IMR-90 (cell line): Measurements from ENCODE around the gene ITGB5. TPM values are rescaled to one million over a fixed set of nuclear protein-coding genes. Genes with fewer than 3 reads are reported as not detected.

Experiments used
- ATAC-seq: fragments of 200-7000 bp; cut with Tn5 transposase; 2 replicates; pipeline ENCODE4 v1.9.1; 2020; ENCODE audit warnings: low read depth, mild to moderate bottlenecking, moderate library complexity
- BruUV-seq: library from RNA; stranded (reverse); fragments of 400-500 nt; replicated peaks from 2 replicates; lab custom pipeline; 2021; lab: Mats Ljungman, UMichigan
- CTCF ChIA-PET: fragments of 300-600 bp; formaldehyde crosslinking; extraction: SDS; loops from one replicate; lab custom pipeline; 2021; ENCODE audit warnings: antibody characterized with exemption; lab: Yijun Ruan, JAX
- POLR2A ChIA-PET: fragments of 300-600 bp; sonication (Branson Sonifier 250); formaldehyde crosslinking; loops from one replicate; lab custom pipeline; 2022; ENCODE audit warnings: antibody characterized with exemption; ENCODE audit not compliant: unreplicated experiment; lab: Charles Lee
- DNase-seq: peaks from one replicate; pipeline ENCODE4 v3.0.0; 2013
- H2AFZ ChIP-seq: replicated peaks from 2 replicates; pipeline ENCODE3; 2013; ENCODE audit warnings: low read length, mild to moderate bottlenecking; ENCODE audit not compliant: poor library complexity
- H2AK5ac ChIP-seq: 2 replicates; pipeline ENCODE4 v1.6.1; 2013; ENCODE audit warnings: low read depth, low read length, inconsistent platforms
- H2AK9ac ChIP-seq: replicated peaks from 2 replicates; pipeline ENCODE3; 2013; ENCODE audit warnings: mild to moderate bottlenecking, low read depth, low read length, moderate library complexity; ENCODE audit not compliant: poor library complexity
- H2BK120ac ChIP-seq: 2 replicates; pipeline ENCODE4 v1.6.1; 2013; ENCODE audit warnings: low read depth, low read length, inconsistent platforms
- H2BK15ac ChIP-seq: 3 replicates; pipeline ENCODE4 v1.6.1; 2013; ENCODE audit warnings: low read depth, low read length, inconsistent platforms
- H2BK20ac ChIP-seq: 2 replicates; pipeline ENCODE4 v1.6.1; 2013; ENCODE audit warnings: low read depth, mild to moderate bottlenecking, inconsistent platforms, low read length, moderate library complexity
- H2BK5ac ChIP-seq: 2 replicates; pipeline ENCODE4 v1.6.1; 2013; ENCODE audit warnings: mild to moderate bottlenecking, low read depth, low read length, inconsistent platforms; ENCODE audit not compliant: poor library complexity, severe bottlenecking
- H3K14ac ChIP-seq: replicated peaks from 2 replicates; pipeline ENCODE4 v1.6.1; 2013; ENCODE audit warnings: low read depth, low read length, inconsistent platforms
- H3K18ac ChIP-seq: 2 replicates; pipeline ENCODE4 v1.6.1; 2013; ENCODE audit warnings: low read depth, low read length, control low read depth
- H3K23ac ChIP-seq: 2 replicates; pipeline ENCODE4 v1.6.1; 2013; ENCODE audit warnings: low read depth, low read length, inconsistent platforms
- H3K27ac ChIP-seq: 2 replicates; pipeline ENCODE4 v1.5.1; 2013; ENCODE audit warnings: mild to moderate bottlenecking, control low read depth, low read length; ENCODE audit not compliant: insufficient read depth
- H3K27me3 ChIP-seq: 2 replicates; pipeline ENCODE4 v1.6.1; 2013; ENCODE audit warnings: low read length; ENCODE audit not compliant: control insufficient read depth, insufficient read depth
- H3K36me3 ChIP-seq: 2 replicates; pipeline ENCODE4 v1.6.1; 2013; ENCODE audit warnings: low read length, mixed read lengths; ENCODE audit not compliant: control insufficient read depth, insufficient read depth
- H3K4ac ChIP-seq: 2 replicates; pipeline ENCODE4 v1.6.1; 2013; ENCODE audit warnings: low read depth, low read length, inconsistent platforms
- H3K4me1 ChIP-seq: 2 replicates; pipeline ENCODE4 v1.6.1; 2013; ENCODE audit warnings: low read length, mixed read lengths; ENCODE audit not compliant: control insufficient read depth, insufficient read depth
- H3K4me2 ChIP-seq: 2 replicates; pipeline ENCODE4 v1.6.1; 2013; ENCODE audit warnings: low read depth, mild to moderate bottlenecking, control low read depth, low read length, moderate library complexity
- H3K4me3 ChIP-seq: 2 replicates; pipeline ENCODE4 v1.5.1; 2013; ENCODE audit warnings: low read depth, mild to moderate bottlenecking, control low read depth, low read length, moderate library complexity; ENCODE audit not compliant: insufficient read depth
- H3K56ac ChIP-seq: 2 replicates; pipeline ENCODE4 v1.6.1; 2013; ENCODE audit warnings: low read length, inconsistent platforms; ENCODE audit not compliant: insufficient read depth; ENCODE audit errors: extremely low read depth
- H3K79me1 ChIP-seq, 2 experiments: 2 replicates each; pipeline ENCODE4 v1.6.1; 2013; ENCODE audit warnings: low read length in 2 of 2, inconsistent platforms in 1 of 2, low read depth in 1 of 2
- H3K9ac ChIP-seq: 2 replicates; pipeline ENCODE4 v1.6.1; 2013; ENCODE audit warnings: low read depth, low read length, control low read depth
- H3K9me1 ChIP-seq: 2 replicates; pipeline ENCODE4 v1.6.1; 2013; ENCODE audit warnings: low read length, inconsistent platforms; ENCODE audit not compliant: insufficient read depth
- H3K9me3 ChIP-seq: 2 replicates; pipeline ENCODE4 v1.6.1; 2013; ENCODE audit warnings: low read length; ENCODE audit not compliant: control insufficient read depth, insufficient read depth
- H4K20me1 ChIP-seq: 2 replicates; pipeline ENCODE4 v1.6.1; 2013; ENCODE audit warnings: low read length, inconsistent platforms; ENCODE audit not compliant: insufficient read depth
- H4K5ac ChIP-seq: 2 replicates; pipeline ENCODE4 v1.6.1; 2013; ENCODE audit warnings: mild to moderate bottlenecking, low read depth, low read length, control low read depth
- H4K8ac ChIP-seq, 2 experiments: 2 replicates each; pipeline ENCODE4 v1.6.1; 2013; ENCODE audit warnings: low read depth in 2 of 2, low read length in 2 of 2, control low read depth in 1 of 2, inconsistent platforms in 1 of 2
- H4K91ac ChIP-seq: 2 replicates; pipeline ENCODE4 v1.6.1; 2013; ENCODE audit warnings: low read depth, low read length, inconsistent platforms; ENCODE audit not compliant: insufficient read depth
- BHLHE40 ChIP-seq: fragments of 150-350 bp; IDR thresholded peaks from 2 replicates; pipeline ENCODE4 v1.6.1; 2016; ENCODE audit warnings: mild to moderate bottlenecking, low read depth, low read length
- CEBPB ChIP-seq: IDR thresholded peaks from 2 replicates; pipeline ENCODE4 v1.6.1; 2012; ENCODE audit warnings: low read depth, low read length, improper control_type of control experiment
- CHD1 ChIP-seq: IDR thresholded peaks from 2 replicates; pipeline ENCODE4 v1.6.1; 2012; ENCODE audit warnings: low read depth, low read length, improper control_type of control experiment
- ELK1 ChIP-seq: fragments of 150-350 bp; IDR thresholded peaks from 2 replicates; pipeline ENCODE4 v1.6.1; 2016; ENCODE audit warnings: low read depth, mild to moderate bottlenecking, low read length, moderate library complexity, borderline replicate concordance
- MAFK ChIP-seq: IDR thresholded peaks from 2 replicates; pipeline ENCODE4 v1.6.1; 2012; ENCODE audit warnings: low read depth, low read length, improper control_type of control experiment
- MAZ ChIP-seq: IDR thresholded peaks from 2 replicates; pipeline ENCODE4 v1.6.1; 2012; ENCODE audit warnings: low read depth, mild to moderate bottlenecking, low read length, improper control_type of control experiment, moderate library complexity, borderline replicate concordance
- NFE2L2 ChIP-seq: fragments of 150-350 bp; IDR thresholded peaks from 2 replicates; pipeline ENCODE4 v1.6.1; 2016; ENCODE audit warnings: low read depth, mild to moderate bottlenecking, low read length
- POLR2A ChIP-seq: IDR thresholded peaks from 2 replicates; pipeline ENCODE4 v1.6.1; 2012; ENCODE audit warnings: mild to moderate bottlenecking, low read depth, low read length
- RAD21 ChIP-seq: IDR thresholded peaks from 2 replicates; pipeline ENCODE4 v1.6.1; 2012; ENCODE audit warnings: low read length, improper control_type of control experiment
- RCOR1 ChIP-seq: IDR thresholded peaks from 2 replicates; pipeline ENCODE4 v1.6.1; 2012; ENCODE audit warnings: mild to moderate bottlenecking, low read length, improper control_type of control experiment; ENCODE audit not compliant: insufficient replicate concordance
- RFX5 ChIP-seq: IDR thresholded peaks from 2 replicates; pipeline ENCODE4 v1.8.0; 2012; ENCODE audit warnings: low read depth, mild to moderate bottlenecking, low read length, moderate library complexity
- SMC3 ChIP-seq: fragments of 150-350 bp; IDR thresholded peaks from 2 replicates; pipeline ENCODE4 v1.6.1; 2016; ENCODE audit warnings: low read depth, mild to moderate bottlenecking, antibody characterized with exemption, low read length, moderate library complexity
- USF2 ChIP-seq: fragments of 150-350 bp; IDR thresholded peaks from 2 replicates; pipeline ENCODE4 v1.6.1; 2017; ENCODE audit warnings: mild to moderate bottlenecking, antibody characterized with exemption, low read length, low read depth
- WGBS, 2 experiments: methylation state at CpG; one replicate each; pipeline versions ENCODE4 v1.1.5 to v1.1.7; 2013; ENCODE audit warnings: missing lambda C conversion rate in 2 of 2; ENCODE audit not compliant: insufficient read length in 1 of 2; ENCODE audit errors: extremely low coverage in 2 of 2; 5-methylcytosine and 5-hydroxymethylcytosine counted together
- dilution Hi-C: fragments of 300-500 bp; cut with HindIII; formaldehyde crosslinking; loops from one replicate; pipeline ENCODE4 v1.14.3; 2018; ENCODE audit warnings: low sequenced_read_pairs; ENCODE audit not compliant: unreplicated experiment
- in situ Hi-C: fragments of 300-500 bp; cut with MboI; formaldehyde crosslinking; loops from 3 replicates; pipeline ENCODE4 v1.14.3; 2019; ENCODE audit warnings: low sequenced_read_pairs, inconsistent platforms, mixed read lengths
- intact Hi-C: fragments of 100-400 bp; cut with micrococcal nuclease; formaldehyde crosslinking; loops from 2 replicates; pipeline ENCODE4 v1.10.0; 2022
- polyA plus RNA-seq, 3 experiments: library from polyadenylated mRNA; depleted of rRNA; stranded (reverse); fragments of >200 nt; gene quantifications; 2 replicates each; pipeline ENCODE4 v1.2.3, GENCODE V29; 2012; ENCODE audit warnings: low replicate concordance in 1 of 3
- total RNA-seq: library from RNA; depleted of rRNA; stranded (reverse); fragments of >200 nt; gene quantifications from 2 replicates; pipeline ENCODE4 v1.2.3, GENCODE V29; 2012

The ITGB5 gene
- total and polyA plus RNA-seq, 2 of the 4 experiments (the other 2 are of a cell fraction): 85.0 to 101 TPM

GRCh38 chr3:124722589-124722988 lies 164.6 kb downstream of the ITGB5 start:
- dilution Hi-C loops: no loop called here
- H2AK5ac ChIP-seq: no peak overlapping the region
- no peaks in the 10 kb centered on the region for H3K36me3 ChIP-seq
- H4K8ac ChIP-seq: no peak overlapping the region
- POLR2A ChIA-PET: no interaction called here
- no peak for ATAC-seq
- H2AK9ac ChIP-seq: no peak overlapping the region
- no peak overlapping the region for H3K4ac ChIP-seq
- CTCF ChIA-PET: interaction anchor here (0.6 kb wide), 1 partner anchor 22 kb away, joined by 3 read pairs; no protein-coding TSS in a partner anchor
- no TSS peak for BruUV-seq
- H2BK120ac ChIP-seq: no peak overlapping the region
- H4K91ac ChIP-seq: no peak overlapping the region
- no peak overlapping the region for H3K9ac ChIP-seq
- H3K4me1 ChIP-seq: no peaks in the 10 kb centered on the region
- peaks cover 11% of the 10 kb centered on the region for H3K27me3 ChIP-seq
- in situ Hi-C loops: no loop called here
- H3K9me3 ChIP-seq: no peaks in the 10 kb centered on the region
- H4K5ac ChIP-seq: no peak overlapping the region
- no peaks in the 10 kb centered on the region for H4K20me1 ChIP-seq
- no peak overlapping the region for H3K27ac ChIP-seq
- no peak overlapping the region for H2BK5ac ChIP-seq
- no peaks in the 10 kb centered on the region for H3K9me1 ChIP-seq
- H3K4me2 ChIP-seq: no peak overlapping the region
- H3K56ac ChIP-seq: no peak overlapping the region
- no peak overlapping the region for H2AFZ ChIP-seq
- H2BK15ac ChIP-seq: no peak overlapping the region
- DNase-seq: no peak
- 84% methylated on average over 2 of the region's 2 CpGs; no CpG with 5 or more reads in 1 of the 2 experiments for WGBS, 2 experiments
- H3K23ac ChIP-seq: no peak overlapping the region
- no peaks in the 10 kb centered on the region for H3K79me1 ChIP-seq
- no peak overlapping the region for H2BK20ac ChIP-seq
- intact Hi-C loops: no loop called here
- no peak overlapping the region for H3K4me3 ChIP-seq
- H3K18ac ChIP-seq: no peak overlapping the region
- TF ChIP-seq USF2 (no peak), RAD21 (no peak), POLR2A (no peak), BHLHE40 (no peak), RFX5 (no peak), CEBPB (no peak), CHD1 (no peak), MAZ (no peak), ELK1 (no peak), SMC3 (no peak), RCOR1 (no peak), MAFK (no peak), NFE2L2 (no peak)
- H3K14ac ChIP-seq: no peak overlapping the region
